HFFc6 (cell line): Measurements from ENCODE around the gene VSIG10. TPM values are rescaled to one million over a fixed set of nuclear protein-coding genes. Genes with fewer than 3 reads are reported as not detected.

Experiments used
- DNase-seq: peaks from one replicate; pipeline ENCODE4 v3.0.0-alpha.2; 2018
- H3K27ac Mint-ChIP-seq: 2 replicates; pipeline ENCODE4 v1.8.0; 2020; ENCODE audit warnings: mild to moderate bottlenecking, mixed read lengths
- H3K27me3 Mint-ChIP-seq: 2 replicates; pipeline ENCODE4 v1.8.0; 2021; ENCODE audit warnings: mild to moderate bottlenecking, moderate library complexity, mixed read lengths; ENCODE audit not compliant: insufficient read depth
- H3K36me3 Mint-ChIP-seq: 2 replicates; pipeline ENCODE4 v1.8.0; 2021; ENCODE audit warnings: low read depth, mixed read lengths
- H3K4me1 Mint-ChIP-seq: 2 replicates; pipeline ENCODE4 v1.8.0; 2020; ENCODE audit warnings: low read depth, mixed read lengths
- H3K4me3 Mint-ChIP-seq: 2 replicates; pipeline ENCODE4 v1.8.0; 2020; ENCODE audit warnings: mild to moderate bottlenecking, moderate library complexity, mixed read lengths
- H3K9me3 Mint-ChIP-seq: 2 replicates; pipeline ENCODE4 v1.8.0; 2020; ENCODE audit warnings: mild to moderate bottlenecking, mixed read lengths
- CTCF ChIP-seq: fragments of 200-600 bp; sonication (generic); IDR thresholded peaks from 2 replicates; pipeline ENCODE4 v1.5.0; 2021; ENCODE audit warnings: antibody characterized with exemption, mild to moderate bottlenecking
- total RNA-seq, 6 experiments: library from RNA; stranded (reverse); fragmentation: NEBNext Ultra II Directional; extraction: Animal tissue kit (Norgen Biotek cat#: 25700); gene quantifications; 2 replicates in 1 of 6; 3 replicates in 5 of 6; pipeline ENCODE4 v1.2.3, GENCODE V29; 2021

The VSIG10 gene
- total RNA-seq, 6 experiments from 2014 or later, result 17.6 to 22.0 (median 21.1) TPM

DNA sequence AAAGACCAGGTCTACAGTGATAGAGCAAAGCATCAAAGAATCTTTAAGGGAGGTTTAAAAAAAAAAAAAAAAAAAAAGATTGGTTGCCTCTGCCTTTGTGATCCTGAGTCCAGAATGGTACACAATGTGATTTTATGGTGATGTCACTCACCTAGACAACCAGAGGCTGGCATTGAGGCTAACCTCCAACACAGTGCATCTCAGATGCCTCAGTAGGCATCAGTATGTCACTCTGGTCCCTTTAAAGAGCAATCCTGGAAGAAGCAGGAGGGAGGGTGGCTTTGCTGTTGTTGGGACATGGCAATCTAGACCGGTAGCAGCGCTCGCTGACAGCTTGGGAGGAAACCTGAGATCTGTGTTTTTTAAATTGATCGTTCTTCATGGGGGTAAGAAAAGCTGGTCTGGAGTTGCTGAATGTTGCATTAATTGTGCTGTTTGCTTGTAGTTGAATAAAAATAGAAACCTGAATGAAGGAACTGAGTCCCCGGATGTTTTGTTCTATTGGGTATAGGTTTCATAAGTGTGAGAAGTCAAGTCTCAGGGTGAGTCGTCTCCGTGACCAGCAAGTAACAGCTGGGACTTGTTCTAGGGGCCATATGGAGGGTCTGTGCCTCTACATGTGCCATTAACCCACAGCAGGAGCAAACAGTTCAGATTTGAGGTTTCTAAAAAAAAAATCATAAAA, 41.4 kb upstream of the VSIG10 start:
- TF ChIP-seq CTCF, result no peak
- H3K27me3 Mint-ChIP-seq, result peaks cover 4% of the 10 kb centered on the region
- no peaks in the 10 kb centered on the region for H3K4me1 Mint-ChIP-seq
- no peaks in the 10 kb centered on the region for H3K9me3 Mint-ChIP-seq
- no peak for DNase-seq
- H3K27ac Mint-ChIP-seq, result peak overlapping the region; percentile 9; the same call in 1 of the 2 replicates
- peaks cover 35% of the 10 kb centered on the region for H3K36me3 Mint-ChIP-seq
- H3K4me3 Mint-ChIP-seq, result no peak overlapping the region

GRCh38 chr12:118144499-118144898, 40.7 kb upstream of the VSIG10 start:
- Mint-ChIP-seq H3K4me3 (no peak overlapping the region), H3K9me3 (no peaks in the 10 kb centered on the region), H3K27me3 (peaks cover 4% of the 10 kb centered on the region), H3K27ac (no peak overlapping the region), H3K4me1 (no peaks in the 10 kb centered on the region), H3K36me3 (peaks cover 43% of the 10 kb centered on the region)
- no peak for DNase-seq
- no peak for TF ChIP-seq CTCF

DNA sequence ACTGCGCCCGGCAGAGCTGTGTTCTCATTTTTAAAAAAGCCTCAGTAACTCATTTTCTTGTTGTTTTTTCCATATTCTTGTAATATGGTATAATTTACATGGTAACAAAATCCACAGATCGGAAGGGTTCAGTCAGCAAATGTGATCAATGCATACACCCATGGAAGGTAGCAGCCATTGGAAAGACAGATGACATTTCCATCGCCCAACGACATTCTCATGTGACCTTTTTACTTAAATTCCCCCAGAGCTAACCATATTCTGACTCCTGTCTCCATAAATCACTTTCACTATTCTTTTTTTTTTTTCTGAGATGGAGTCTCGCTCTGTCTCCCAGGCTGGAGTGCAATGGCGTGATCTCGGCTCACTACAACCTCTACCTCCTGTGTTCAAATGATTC, 37.0 kb upstream of the VSIG10 start:
- Mint-ChIP-seq H3K27me3 (no peaks in the 10 kb centered on the region), H3K4me3 (no peak overlapping the region), H3K4me1 (peaks cover 11% of the 10 kb centered on the region), H3K27ac (no peak overlapping the region), H3K9me3 (no peaks in the 10 kb centered on the region), H3K36me3 (peaks cover 41% of the 10 kb centered on the region)
- TF ChIP-seq CTCF, result no peak
- DNase-seq, result no peak

GRCh38 chr12:118137148-118137678, 33.4 kb upstream of the VSIG10 start:
- H3K9me3 Mint-ChIP-seq, result no peaks in the 10 kb centered on the region
- H3K27ac Mint-ChIP-seq, result peak overlapping the region; percentile 78

GRCh38 chr12:118136559-118137003, 32.8 kb upstream of the VSIG10 start:
- Mint-ChIP-seq H3K36me3 (peaks cover 22% of the 10 kb centered on the region), H3K27me3 (no peaks in the 10 kb centered on the region), H3K9me3 (no peaks in the 10 kb centered on the region), H3K4me1 (peaks cover 22% of the 10 kb centered on the region), H3K27ac (peak overlapping the region; percentile 78), H3K4me3 (peak overlapping the region; percentile 87)
- DNase-seq, result peak; percentile 7
- TF ChIP-seq CTCF, result no peak

More at GRCh38 chr12:118137148-118137678, 33.4 kb upstream of the VSIG10 start:
- H3K4me3 Mint-ChIP-seq, result peak overlapping the region; percentile 87
- peaks cover 25% of the 10 kb centered on the region for H3K36me3 Mint-ChIP-seq
- no peak for TF ChIP-seq CTCF
- DNase-seq, result no peak
- H3K27me3 Mint-ChIP-seq, result no peaks in the 10 kb centered on the region
- peaks cover 18% of the 10 kb centered on the region for H3K4me1 Mint-ChIP-seq
